ENCODE measurements around the gene LBH. TPM values are rescaled to one million over a fixed set of nuclear protein-coding genes. Genes with fewer than 3 reads are reported as not detected.

The LBH gene
- 10 to 100 TPM in 11 of 12 donors, not detected in 1; 17.8 to 37.7 (median 27.1) TPM for polyA plus RNA-seq (ENCODE audit: insufficient read length in 12 of 12)
- long read RNA-seq, donor 1, transcript LBH-201 (3 exons, 3,095 nt) = major isoform, 20 of 73 reads
- long read RNA-seq, donor 1, partial matches to known transcripts = 50 of 73 reads
- long read RNA-seq, donor 1, other reads (novel, unspliced or antisense) = 0 of 73 reads
- long read RNA-seq, donor 2, transcript LBH-201 (3 exons, 3,095 nt) = major isoform, 15 of 17 reads
- long read RNA-seq, donor 2, partial matches to known transcripts = 0 of 17 reads
- long read RNA-seq, donor 2, other reads (novel, unspliced or antisense) = 0 of 17 reads
- long read RNA-seq, donor 3, partial matches to known transcripts = 0 of 4 reads
- long read RNA-seq, donor 3, other reads (novel, unspliced or antisense) = 0 of 4 reads
- long read RNA-seq, donor 4, partial matches to known transcripts = 0 of 3 reads
- long read RNA-seq, donor 4, other reads (novel, unspliced or antisense) = 0 of 3 reads
- long read RNA-seq, donor 5, transcript LBH-201 (3 exons, 3,095 nt) = major isoform, 11 of 13 reads
- long read RNA-seq, donor 5, partial matches to known transcripts = 0 of 13 reads
- long read RNA-seq, donor 5, other reads (novel, unspliced or antisense) = 0 of 13 reads
- long read RNA-seq, donor 6, transcript LBH-201 (3 exons, 3,095 nt) = major isoform, 7 of 8 reads
- long read RNA-seq, donor 6, partial matches to known transcripts = 0 of 8 reads
- long read RNA-seq, donor 6, other reads (novel, unspliced or antisense) = 0 of 8 reads
- long read RNA-seq, donor 7, transcript LBH-201 (3 exons, 3,095 nt) = major isoform, 8 of 8 reads
- long read RNA-seq, donor 7, partial matches to known transcripts = 0 of 8 reads
- long read RNA-seq, donor 7, other reads (novel, unspliced or antisense) = 0 of 8 reads
- long read RNA-seq, donor 8, transcript LBH-201 (3 exons, 3,095 nt) = major isoform, 17 of 56 reads
- long read RNA-seq, donor 8, partial matches to known transcripts = 39 of 56 reads
- long read RNA-seq, donor 8, other reads (novel, unspliced or antisense) = 0 of 56 reads
- long read RNA-seq, donor 9, transcript LBH-201 (3 exons, 3,095 nt) = major isoform, 12 of 12 reads
- long read RNA-seq, donor 9, partial matches to known transcripts = 0 of 12 reads
- long read RNA-seq, donor 9, other reads (novel, unspliced or antisense) = 0 of 12 reads
- long read RNA-seq, donor 10, transcript LBH-201 (3 exons, 3,095 nt) = major isoform, 15 of 16 reads
- long read RNA-seq, donor 10, partial matches to known transcripts = 0 of 16 reads
- long read RNA-seq, donor 10, other reads (novel, unspliced or antisense) = 0 of 16 reads
- long read RNA-seq, donor 11, transcript LBH-201 (3 exons, 3,095 nt) = major isoform, 12 of 13 reads
- long read RNA-seq, donor 11, partial matches to known transcripts = 0 of 13 reads
- long read RNA-seq, donor 11, other reads (novel, unspliced or antisense) = 0 of 13 reads

DNA sequence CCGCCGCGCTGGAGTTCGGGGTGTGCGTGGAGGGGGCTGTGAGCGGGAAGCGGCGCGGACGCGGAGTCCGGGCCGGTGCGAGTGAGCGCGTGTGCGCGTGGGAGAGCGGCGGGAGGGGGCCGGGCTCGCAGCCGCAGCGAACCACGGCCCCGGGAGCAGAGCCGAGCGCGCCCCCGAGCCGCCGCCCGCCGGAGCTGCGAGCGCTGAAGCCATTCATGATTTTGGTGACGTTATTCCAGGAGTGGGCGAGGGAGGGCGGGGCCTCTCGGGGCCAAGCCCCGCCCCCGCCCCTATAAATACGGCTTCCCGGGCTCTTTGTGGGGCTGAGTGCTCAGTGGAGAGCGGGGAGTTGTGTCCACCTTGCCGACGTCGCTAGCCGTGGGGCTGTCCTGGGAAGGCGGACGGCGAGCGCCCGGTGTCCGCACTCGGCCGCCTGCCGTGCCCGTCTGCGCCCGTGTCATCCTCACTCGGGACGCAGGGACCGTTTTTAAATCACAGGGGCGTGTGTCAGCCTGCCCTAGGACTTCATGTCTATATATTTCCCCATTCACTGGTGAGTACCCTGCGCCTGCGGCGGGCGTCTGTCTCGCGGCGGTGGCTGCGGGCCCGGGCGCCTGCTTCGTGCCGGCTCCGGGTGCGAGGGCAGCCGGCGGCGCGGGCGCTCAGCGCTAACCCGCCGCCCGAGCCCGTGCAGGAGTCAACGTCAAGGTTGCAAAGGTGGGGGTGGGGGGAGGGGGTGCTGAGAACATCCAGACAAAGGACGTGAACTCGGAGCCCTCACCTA, at the start of gene LBH:
LBH (plus strand) TSS at position 323 of the 784 bp plus-strand sequence; CDS start at position 528, 205 bp downstream.
- DNase-seq = peak; percentile 90

- no peak for DNase-seq
Measured at GRCh38 chr2:30184035-30184434, 47.3 kb upstream of the LBH start.

GRCh38 chr2:30185178-30185577, 46.2 kb upstream of the LBH start:
- no peak for DNase-seq

- no peak for DNase-seq
Measured at GRCh38 chr2:30188292-30188691, 43.0 kb upstream of the LBH start.

- DNase-seq = no peak
Measured at GRCh38 chr2:30190637-30191036, 40.7 kb upstream of the LBH start.

DNA sequence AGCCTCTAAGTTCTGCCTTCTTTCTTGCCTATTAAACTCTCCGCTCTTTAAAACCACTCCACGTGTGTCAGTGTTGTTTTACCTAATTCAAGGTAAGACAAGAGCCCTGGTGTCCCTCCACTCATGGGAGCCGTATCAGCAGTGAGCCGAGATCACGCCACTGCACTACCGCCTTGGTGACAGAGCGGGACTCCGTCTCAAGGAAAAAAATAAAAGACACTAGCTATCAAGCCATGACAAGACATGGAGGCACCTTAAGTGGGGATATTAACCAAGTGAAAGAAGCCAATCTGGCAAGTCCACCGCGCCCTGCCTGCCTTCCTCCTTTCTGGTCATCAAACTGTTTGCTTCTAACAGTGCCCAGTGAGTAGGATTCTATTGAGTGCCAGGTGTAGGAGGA, 40.2 kb upstream of the LBH start:
- no peak for DNase-seq

DNA sequence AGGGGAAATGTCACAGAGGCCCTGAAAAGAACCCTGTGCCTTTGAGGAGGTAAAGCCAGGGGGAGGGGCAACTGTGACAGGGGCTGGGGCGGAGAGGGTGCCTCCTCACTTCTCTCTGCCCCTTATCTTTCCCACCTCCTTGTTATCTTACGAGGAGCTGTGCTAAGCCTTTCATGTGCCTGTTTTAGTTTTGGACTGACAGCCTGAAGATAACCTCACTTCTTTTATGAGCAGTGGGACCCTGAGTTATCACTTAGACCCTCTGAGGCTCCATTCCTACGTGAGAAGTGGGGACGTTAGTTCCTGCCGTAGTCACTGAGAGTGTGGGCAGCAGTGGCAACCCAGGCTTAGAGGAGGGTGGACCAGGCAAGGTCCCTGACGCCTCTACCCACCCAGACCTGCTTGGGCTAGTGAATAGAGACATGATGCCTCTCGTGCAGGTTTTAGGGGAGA, 39.5 kb upstream of the LBH start:
- no peak for DNase-seq

DNA sequence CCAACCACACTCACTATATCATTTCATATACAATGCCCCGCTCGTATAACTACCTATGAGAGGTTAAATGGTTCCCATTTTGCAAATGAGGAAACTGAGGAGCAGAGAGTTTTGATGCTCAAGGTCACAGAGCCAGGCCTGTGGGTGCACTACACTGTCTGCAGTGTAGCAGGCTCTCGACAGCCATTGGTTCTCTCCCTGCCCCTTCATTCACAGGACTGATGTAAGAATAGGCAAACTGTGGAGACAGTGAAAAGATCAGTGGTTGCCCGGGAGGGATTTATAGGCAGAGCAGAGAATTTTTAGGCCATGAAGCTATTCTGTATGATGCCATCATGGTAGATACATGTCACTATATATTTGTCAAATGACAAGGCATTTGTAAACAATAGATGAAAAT, 39.0 kb upstream of the LBH start:
- no peak for DNase-seq

DNA sequence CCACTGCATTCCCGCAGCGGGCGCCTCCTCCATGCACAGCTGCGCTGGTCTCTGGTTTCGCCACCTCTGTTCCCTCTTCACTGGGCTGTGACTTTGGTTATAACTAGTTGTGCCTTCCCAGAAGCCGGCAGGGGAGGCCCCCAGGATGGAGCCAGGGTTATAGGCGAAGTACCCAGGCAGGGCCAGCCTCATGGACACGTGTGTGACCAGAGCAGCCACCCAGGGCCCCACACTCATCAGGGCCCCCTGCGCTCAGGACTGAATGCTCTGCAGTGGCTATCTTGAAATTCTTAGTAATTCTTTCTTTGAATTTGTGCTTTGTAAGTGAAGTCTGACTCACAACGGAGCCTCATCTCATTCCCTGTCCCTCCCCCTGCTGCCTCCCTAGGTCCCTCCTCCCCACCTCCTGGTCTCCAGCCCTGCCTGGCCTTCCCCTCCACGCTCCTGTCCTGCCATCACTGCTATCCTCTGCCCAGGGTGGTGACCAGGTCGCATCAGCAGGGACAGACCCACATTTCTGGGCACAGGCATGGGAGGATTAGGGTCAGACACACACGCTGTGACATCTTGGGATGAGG, 38.1 kb upstream of the LBH start:
- DNase-seq = no peak

DNA sequence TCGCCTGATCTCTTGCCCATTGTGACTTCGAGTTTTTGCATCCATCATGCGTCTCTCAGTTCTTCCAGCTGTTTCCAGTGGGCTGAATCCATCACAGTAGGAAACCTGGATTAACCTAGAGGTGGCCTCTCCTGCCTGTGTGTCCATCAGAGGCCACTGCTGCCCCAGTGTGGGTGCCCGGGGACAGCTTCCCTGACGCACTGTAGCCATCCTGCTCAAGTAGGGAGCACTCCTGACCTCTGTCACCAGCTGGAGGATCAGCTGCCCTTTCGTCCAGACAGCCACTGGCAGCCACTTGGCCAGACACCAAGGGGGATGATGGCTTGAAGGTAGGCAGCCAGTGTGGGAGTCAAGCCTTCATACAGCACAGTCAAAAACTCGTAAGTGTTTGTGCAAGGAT, 36.9 kb upstream of the LBH start:
- no peak for DNase-seq

DNA sequence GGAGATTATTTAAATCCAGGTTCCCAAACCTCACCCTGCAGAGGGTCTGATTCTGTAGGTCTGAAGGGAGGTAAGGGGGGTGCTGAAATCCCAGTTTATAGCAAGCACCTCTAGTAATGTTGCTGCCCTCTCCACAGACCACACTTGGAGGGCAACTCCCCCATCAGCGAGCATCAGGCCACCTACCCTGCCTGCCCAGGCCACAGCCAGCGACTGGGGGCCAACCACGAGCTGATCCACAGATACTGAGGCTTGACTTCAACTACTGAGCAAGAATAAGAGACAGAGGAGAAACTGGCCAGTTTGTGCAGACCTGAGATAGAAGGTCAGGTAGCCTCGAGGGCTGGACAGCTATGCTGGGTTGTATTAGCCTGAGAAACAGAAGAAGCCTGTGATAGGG, 36.3 kb upstream of the LBH start:
- DNase-seq = no peak

DNA sequence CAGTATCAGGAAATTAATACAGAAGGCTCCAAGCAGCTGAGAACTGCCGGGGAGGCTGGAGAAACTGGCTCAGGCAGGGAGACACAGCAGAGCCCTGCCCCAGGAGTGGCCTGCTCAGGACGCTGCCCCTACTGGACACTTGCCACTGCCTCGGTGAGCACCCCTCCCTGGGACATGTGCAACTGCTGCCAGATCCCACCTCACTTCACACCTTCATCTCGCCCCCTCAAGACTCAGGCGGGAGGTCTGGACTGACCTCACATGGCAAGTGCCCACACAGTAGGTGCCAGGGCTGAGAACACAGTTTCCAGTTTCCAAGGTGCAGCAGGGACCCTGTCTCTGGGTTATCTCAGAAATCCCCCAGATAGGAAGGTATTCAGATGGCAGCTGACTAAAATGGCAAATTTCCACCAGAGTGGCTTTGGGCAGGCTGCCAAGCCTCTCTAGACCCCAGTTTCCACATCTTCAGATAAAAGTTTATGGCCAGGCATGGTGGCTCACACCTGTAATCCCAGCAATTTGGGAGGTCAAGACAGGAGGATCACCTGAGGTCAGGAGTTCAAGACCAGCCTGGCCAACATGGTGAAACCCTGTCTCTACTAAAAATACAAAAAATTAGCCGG, 33.7 kb upstream of the LBH start:
- DNase-seq = no peak

DNA sequence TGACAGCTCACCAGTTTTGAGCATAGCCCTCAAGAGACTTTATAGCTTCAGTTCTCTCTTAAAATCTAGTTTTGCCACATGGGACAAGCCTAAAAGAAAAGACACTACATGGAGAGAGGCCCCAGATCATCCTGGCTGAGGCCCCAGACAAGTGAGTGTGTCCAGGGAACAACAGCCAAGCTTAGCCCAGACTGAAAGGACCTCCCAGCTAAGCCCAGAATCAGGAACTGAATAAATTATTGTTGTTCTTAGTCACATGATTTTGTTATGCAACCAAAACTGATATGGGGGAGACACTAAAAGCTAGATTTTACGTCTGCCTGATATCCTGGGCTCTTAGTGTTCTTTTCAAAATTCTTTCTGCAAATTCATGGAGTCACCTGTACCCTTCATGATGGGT, 29.3 kb upstream of the LBH start:
- peak; percentile 45 for DNase-seq

DNA sequence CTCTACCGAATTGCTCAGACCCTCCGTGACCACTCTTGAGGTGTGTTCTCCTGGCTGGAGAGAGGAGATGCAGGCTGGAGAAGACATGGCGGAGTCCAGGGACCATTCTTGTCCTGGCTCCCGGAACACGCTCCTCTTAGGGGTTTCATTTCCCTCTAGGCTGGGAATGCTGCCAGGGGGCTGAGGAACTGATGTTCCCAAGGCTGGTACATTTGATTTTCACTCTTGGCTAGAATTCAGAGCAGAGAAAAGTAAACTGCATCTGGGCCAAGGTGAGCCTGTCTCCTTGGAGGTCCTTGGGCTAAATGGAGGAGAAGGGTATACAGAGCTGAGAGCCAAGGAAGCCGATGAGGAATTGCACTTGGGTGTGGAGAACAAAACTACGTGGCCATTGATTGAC, 28.2 kb upstream of the LBH start:
- DNase-seq = no peak

- no peak for DNase-seq
Measured at GRCh38 chr2:30204281-30204680, 27.1 kb upstream of the LBH start.

DNA sequence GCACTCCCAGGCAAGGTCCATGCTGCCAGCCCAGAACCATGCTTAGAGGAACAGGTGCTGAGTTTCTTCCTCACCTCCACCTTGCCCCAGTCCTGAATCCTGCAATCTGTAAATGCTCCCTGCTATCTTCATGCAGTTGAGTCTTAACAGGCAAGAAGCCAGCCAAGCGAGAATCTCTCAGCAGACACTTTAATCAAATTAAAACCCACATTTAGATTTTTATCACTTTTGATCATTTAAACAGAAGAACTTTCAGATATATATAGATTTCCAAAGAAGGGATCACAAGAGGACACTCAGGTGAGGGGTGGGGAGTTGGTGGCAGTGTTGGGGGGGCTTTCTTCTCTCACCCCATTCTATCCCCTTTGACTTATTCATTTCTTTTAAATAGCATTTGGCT, 25.9 kb upstream of the LBH start:
- no peak for DNase-seq

DNA sequence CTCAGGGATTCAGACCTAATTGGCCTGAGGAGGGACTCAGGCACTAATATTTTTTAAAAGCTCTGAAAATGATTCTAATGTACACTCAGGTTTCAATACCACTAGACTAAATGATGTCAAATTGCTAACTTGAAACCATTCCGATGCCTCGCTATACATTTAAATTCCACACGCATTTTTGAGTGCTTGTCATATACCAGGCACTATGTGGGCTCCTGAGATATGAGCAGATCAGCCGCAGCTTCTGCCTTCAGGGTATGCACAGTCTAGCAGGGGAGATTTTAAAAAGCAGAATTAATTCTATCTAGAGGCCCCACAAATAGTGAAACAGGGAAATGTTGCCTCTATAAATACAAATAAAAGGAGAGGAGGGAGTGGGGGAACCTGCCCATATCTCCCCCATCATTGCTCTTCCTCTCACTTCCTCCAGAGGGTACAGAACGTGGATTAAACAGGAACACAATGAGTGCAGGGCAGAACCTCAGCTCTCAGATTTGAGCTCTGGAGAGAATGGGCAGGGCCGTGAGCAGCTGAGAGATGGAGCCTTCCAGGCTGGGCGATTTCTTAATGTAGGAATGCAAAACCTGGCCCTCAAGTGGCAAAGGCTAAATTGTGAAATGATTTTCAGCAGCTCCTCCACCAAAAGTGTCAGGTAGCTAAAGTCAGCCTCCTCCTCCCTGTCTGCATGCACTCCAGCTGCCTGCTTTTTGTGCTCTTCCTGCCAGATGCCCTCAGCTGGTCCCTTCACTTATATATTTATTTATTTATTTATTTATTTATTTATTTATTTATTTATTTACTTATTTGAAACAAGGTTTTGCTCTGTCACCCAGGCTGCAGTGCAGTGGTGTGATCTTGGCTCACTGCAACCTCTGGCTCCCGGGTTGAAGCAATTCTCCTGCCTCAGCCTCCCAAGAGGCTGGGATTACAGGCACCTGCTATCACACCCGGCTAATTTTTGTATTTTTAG, 24.6 kb upstream of the LBH start:
- DNase-seq = no peak

DNA sequence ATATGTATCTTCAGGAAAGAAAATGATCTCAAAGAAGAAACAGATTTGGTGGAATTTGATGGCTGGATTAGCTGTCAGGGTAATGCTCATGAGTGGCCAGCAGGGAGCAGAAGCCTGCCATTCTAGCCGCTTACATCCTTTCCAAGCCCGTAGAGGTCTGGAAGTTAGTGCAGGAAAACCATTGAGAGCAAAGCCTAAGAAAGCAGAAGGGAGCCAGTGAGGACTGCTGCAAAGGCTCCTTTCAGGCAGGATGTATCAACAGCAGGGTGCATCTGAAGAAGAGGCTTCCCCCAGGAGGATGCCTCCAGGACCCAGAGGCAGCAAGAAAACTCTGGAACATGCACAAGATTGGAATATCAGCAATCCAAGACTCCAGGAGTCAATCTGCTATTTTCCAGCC, 22.9 kb upstream of the LBH start:
- DNase-seq = peak; percentile 75

GRCh38 chr2:30209227-30209626, 22.1 kb upstream of the LBH start:
- DNase-seq = no peak
